ENCODE measurements around the gene RMI2.
A peak's percentile ranks its signal among the peaks of the same experiment; 100 is the strongest.

RMI2 gene

GRCh38 chr16:11320170-11320569 lies 25.1 kb upstream of the RMI2 start:
- Histone ChIP-seq H3K27ac (ENCODE audit: insufficient read depth, low read length, poor library complexity, severe bottlenecking) (no peak overlapping the region), H3K4me3 (ENCODE audit: insufficient read depth, low read depth, low read length, poor library complexity, severe bottlenecking) (no peak overlapping the region), H3K27me3 (replicated peaks; ENCODE audit: control insufficient read depth, insufficient read depth, low read length, poor library complexity, severe bottlenecking) (no peaks in the 10 kb centered on the region), H3K36me3 (ENCODE audit: control insufficient read depth, insufficient read depth, low read length) (no peaks in the 10 kb centered on the region), H3K4me1 (ENCODE audit: control insufficient read depth, insufficient read depth, low read length, poor library complexity, severe bottlenecking) (no peaks in the 10 kb centered on the region), H3K9me3 (ENCODE audit: control insufficient read depth, low read length) (no peaks in the 10 kb centered on the region)
- no peak for DNase-seq

GRCh38 chr16:11321662-11322061 lies 23.6 kb upstream of the RMI2 start:
- no peak overlapping the region for H3K4me3 ChIP-seq (ENCODE audit: insufficient read depth, low read depth, low read length, poor library complexity, severe bottlenecking)
- H3K9me3 ChIP-seq (ENCODE audit: control insufficient read depth, low read length) = no peaks in the 10 kb centered on the region
- no peak overlapping the region for H3K27ac ChIP-seq (ENCODE audit: insufficient read depth, low read length, poor library complexity, severe bottlenecking)
- no peaks in the 10 kb centered on the region for H3K36me3 ChIP-seq (ENCODE audit: control insufficient read depth, insufficient read depth, low read length)
- H3K27me3 ChIP-seq (replicated peaks; ENCODE audit: control insufficient read depth, insufficient read depth, low read length, poor library complexity, severe bottlenecking) = no peaks in the 10 kb centered on the region
- H3K4me1 ChIP-seq (ENCODE audit: control insufficient read depth, insufficient read depth, low read length, poor library complexity, severe bottlenecking) = no peaks in the 10 kb centered on the region
- no peak for DNase-seq

- no peaks in the 10 kb centered on the region for H3K27me3 ChIP-seq (replicated peaks; ENCODE audit: control insufficient read depth, insufficient read depth, low read length, poor library complexity, severe bottlenecking)
- no peak for DNase-seq
- H3K4me3 ChIP-seq (ENCODE audit: insufficient read depth, low read depth, low read length, poor library complexity, severe bottlenecking) = no peak overlapping the region
- H3K9me3 ChIP-seq (ENCODE audit: control insufficient read depth, low read length) = no peaks in the 10 kb centered on the region
- H3K36me3 ChIP-seq (ENCODE audit: control insufficient read depth, insufficient read depth, low read length) = no peaks in the 10 kb centered on the region
- H3K4me1 ChIP-seq (ENCODE audit: control insufficient read depth, insufficient read depth, low read length, poor library complexity, severe bottlenecking) = peaks cover 2% of the 10 kb centered on the region
- H3K27ac ChIP-seq (ENCODE audit: insufficient read depth, low read length, poor library complexity, severe bottlenecking) = no peak overlapping the region
Observed at GRCh38 chr16:11322823-11323222, 22.4 kb upstream of the RMI2 start.

GRCh38 chr16:11323551-11324336 lies 21.5 kb upstream of the RMI2 start:
- no peak overlapping the region for H3K4me3 ChIP-seq (ENCODE audit: insufficient read depth, low read depth, low read length, poor library complexity, severe bottlenecking)
- H3K27ac ChIP-seq (ENCODE audit: insufficient read depth, low read length, poor library complexity, severe bottlenecking) = no peak overlapping the region
- no peaks in the 10 kb centered on the region for H3K9me3 ChIP-seq (ENCODE audit: control insufficient read depth, low read length)
- H3K4me1 ChIP-seq (ENCODE audit: control insufficient read depth, insufficient read depth, low read length, poor library complexity, severe bottlenecking) = peaks cover 12% of the 10 kb centered on the region
- H3K27me3 ChIP-seq (replicated peaks; ENCODE audit: control insufficient read depth, insufficient read depth, low read length, poor library complexity, severe bottlenecking) = no peaks in the 10 kb centered on the region
- H3K36me3 ChIP-seq (ENCODE audit: control insufficient read depth, insufficient read depth, low read length) = no peaks in the 10 kb centered on the region
- DNase-seq = no peak

DNA sequence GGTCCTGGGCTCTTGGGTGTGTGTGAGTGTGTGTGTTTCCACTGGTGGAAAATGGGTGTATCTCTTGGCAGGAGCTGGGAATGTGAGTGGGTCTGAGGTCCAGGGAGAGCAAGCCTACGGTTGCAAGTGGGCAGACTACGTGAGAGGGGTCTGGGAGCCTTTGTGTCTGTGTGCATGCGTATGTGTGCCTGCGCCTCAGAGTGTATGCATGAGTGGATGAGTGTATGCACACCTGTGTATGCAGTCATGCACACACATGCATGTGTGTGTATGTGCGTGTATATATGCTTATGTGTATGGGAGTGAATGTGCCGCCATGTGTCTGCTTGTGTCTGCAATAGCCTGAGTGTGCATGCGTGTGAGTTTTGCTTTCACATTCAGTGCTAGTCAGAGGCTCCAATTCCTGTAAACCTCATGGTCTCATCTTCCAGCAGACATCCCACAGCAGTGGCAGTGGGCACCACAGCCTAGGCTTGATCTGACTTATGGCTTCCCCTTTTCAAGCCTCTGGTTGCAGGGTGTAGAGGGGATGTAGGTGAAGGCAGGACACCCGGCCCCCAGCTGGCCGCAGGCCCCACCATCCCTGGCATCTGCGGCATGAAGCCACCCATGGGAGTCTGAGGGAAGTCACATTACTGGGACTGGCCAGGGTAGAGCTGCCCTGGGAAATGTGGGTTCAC lies 19.7 kb upstream of the RMI2 start:
- Histone ChIP-seq H3K4me1 (ENCODE audit: control insufficient read depth, insufficient read depth, low read length, poor library complexity, severe bottlenecking) (peaks cover 16% of the 10 kb centered on the region), H3K9me3 (ENCODE audit: control insufficient read depth, low read length) (no peaks in the 10 kb centered on the region), H3K27ac (ENCODE audit: insufficient read depth, low read length, poor library complexity, severe bottlenecking) (no peak overlapping the region), H3K4me3 (ENCODE audit: insufficient read depth, low read depth, low read length, poor library complexity, severe bottlenecking) (no peak overlapping the region), H3K27me3 (replicated peaks; ENCODE audit: control insufficient read depth, insufficient read depth, low read length, poor library complexity, severe bottlenecking) (no peaks in the 10 kb centered on the region), H3K36me3 (ENCODE audit: control insufficient read depth, insufficient read depth, low read length) (no peaks in the 10 kb centered on the region)
- DNase-seq = no peak

DNA sequence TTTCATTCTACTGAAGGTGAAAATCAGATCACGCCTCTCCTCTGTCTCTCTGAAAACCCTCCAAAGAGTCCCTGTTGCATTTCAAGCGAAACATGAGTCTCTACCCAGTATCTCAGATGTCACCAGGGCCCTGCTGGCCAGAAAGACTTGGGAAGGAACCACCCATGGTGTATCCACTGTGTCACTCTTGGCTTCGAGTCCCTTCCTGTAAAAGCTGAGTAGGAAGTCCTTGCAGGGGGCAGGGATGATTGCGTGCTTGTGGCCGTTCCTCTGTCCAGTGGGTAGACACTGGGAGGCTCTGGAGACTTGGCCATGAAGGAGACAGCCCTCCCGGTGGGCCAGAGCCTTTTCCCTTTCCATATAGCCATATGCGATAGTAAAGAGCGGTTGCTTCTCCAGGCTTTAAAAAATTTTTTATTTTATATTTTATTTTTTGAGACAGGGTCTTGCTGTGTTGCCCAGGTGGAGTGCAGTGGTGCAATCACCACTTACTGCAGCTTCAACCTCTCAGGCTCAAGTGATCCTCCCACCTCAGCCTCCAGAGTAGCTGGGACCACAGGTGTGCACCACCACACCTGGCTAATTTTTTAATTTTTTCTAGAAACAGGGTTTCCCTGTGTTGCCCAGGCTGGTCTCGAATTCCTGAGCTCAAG lies 19.0 kb upstream of the RMI2 start:
- H3K9me3 ChIP-seq (ENCODE audit: control insufficient read depth, low read length) = no peaks in the 10 kb centered on the region
- DNase-seq = no peak
- H3K4me3 ChIP-seq (ENCODE audit: insufficient read depth, low read depth, low read length, poor library complexity, severe bottlenecking) = no peak overlapping the region
- no peaks in the 10 kb centered on the region for H3K36me3 ChIP-seq (ENCODE audit: control insufficient read depth, insufficient read depth, low read length)
- peaks cover 16% of the 10 kb centered on the region for H3K4me1 ChIP-seq (ENCODE audit: control insufficient read depth, insufficient read depth, low read length, poor library complexity, severe bottlenecking)
- H3K27me3 ChIP-seq (replicated peaks; ENCODE audit: control insufficient read depth, insufficient read depth, low read length, poor library complexity, severe bottlenecking) = no peaks in the 10 kb centered on the region
- no peak overlapping the region for H3K27ac ChIP-seq (ENCODE audit: insufficient read depth, low read length, poor library complexity, severe bottlenecking)

- Histone ChIP-seq H3K4me3 (ENCODE audit: insufficient read depth, low read depth, low read length, poor library complexity, severe bottlenecking) (no peak overlapping the region), H3K27ac (ENCODE audit: insufficient read depth, low read length, poor library complexity, severe bottlenecking) (no peak overlapping the region), H3K27me3 (replicated peaks; ENCODE audit: control insufficient read depth, insufficient read depth, low read length, poor library complexity, severe bottlenecking) (no peaks in the 10 kb centered on the region), H3K4me1 (ENCODE audit: control insufficient read depth, insufficient read depth, low read length, poor library complexity, severe bottlenecking) (peaks cover 16% of the 10 kb centered on the region), H3K9me3 (ENCODE audit: control insufficient read depth, low read length) (no peaks in the 10 kb centered on the region), H3K36me3 (ENCODE audit: control insufficient read depth, insufficient read depth, low read length) (no peaks in the 10 kb centered on the region)
- no peak for DNase-seq
Observed at GRCh38 chr16:11326737-11327276, 18.5 kb upstream of the RMI2 start.

- Histone ChIP-seq H3K27me3 (replicated peaks; ENCODE audit: control insufficient read depth, insufficient read depth, low read length, poor library complexity, severe bottlenecking) (no peaks in the 10 kb centered on the region), H3K36me3 (ENCODE audit: control insufficient read depth, insufficient read depth, low read length) (no peaks in the 10 kb centered on the region), H3K27ac (ENCODE audit: insufficient read depth, low read length, poor library complexity, severe bottlenecking) (peak overlapping the region; percentile 20), H3K4me3 (ENCODE audit: insufficient read depth, low read depth, low read length, poor library complexity, severe bottlenecking) (no peak overlapping the region), H3K9me3 (ENCODE audit: control insufficient read depth, low read length) (no peaks in the 10 kb centered on the region), H3K4me1 (ENCODE audit: control insufficient read depth, insufficient read depth, low read length, poor library complexity, severe bottlenecking) (peaks cover 16% of the 10 kb centered on the region)
- DNase-seq = no peak
Observed at GRCh38 chr16:11327277-11328171, 17.7 kb upstream of the RMI2 start.

GRCh38 chr16:11328172-11329070 lies 16.8 kb upstream of the RMI2 start:
- Histone ChIP-seq H3K4me1 (ENCODE audit: control insufficient read depth, insufficient read depth, low read length, poor library complexity, severe bottlenecking) (peaks cover 16% of the 10 kb centered on the region), H3K27ac (ENCODE audit: insufficient read depth, low read length, poor library complexity, severe bottlenecking) (no peak overlapping the region), H3K4me3 (ENCODE audit: insufficient read depth, low read depth, low read length, poor library complexity, severe bottlenecking) (no peak overlapping the region), H3K9me3 (ENCODE audit: control insufficient read depth, low read length) (no peaks in the 10 kb centered on the region), H3K27me3 (replicated peaks; ENCODE audit: control insufficient read depth, insufficient read depth, low read length, poor library complexity, severe bottlenecking) (no peaks in the 10 kb centered on the region), H3K36me3 (ENCODE audit: control insufficient read depth, insufficient read depth, low read length) (no peaks in the 10 kb centered on the region)
- peak; percentile 7 to 11 (median 9) for DNase-seq
